ENCODE results near the gene CPD. TPM values are rescaled to one million over a fixed set of nuclear protein-coding genes. Genes with fewer than 3 reads are reported as not detected.
A peak's percentile ranks its signal among the peaks of the same experiment; 100 is the strongest.

Gene CPD
- polyA plus RNA-seq, 1 donor (not counting 4 experiments of a cell fraction or from before 2014, with no cell fraction given): 30.5 TPM

DNA sequence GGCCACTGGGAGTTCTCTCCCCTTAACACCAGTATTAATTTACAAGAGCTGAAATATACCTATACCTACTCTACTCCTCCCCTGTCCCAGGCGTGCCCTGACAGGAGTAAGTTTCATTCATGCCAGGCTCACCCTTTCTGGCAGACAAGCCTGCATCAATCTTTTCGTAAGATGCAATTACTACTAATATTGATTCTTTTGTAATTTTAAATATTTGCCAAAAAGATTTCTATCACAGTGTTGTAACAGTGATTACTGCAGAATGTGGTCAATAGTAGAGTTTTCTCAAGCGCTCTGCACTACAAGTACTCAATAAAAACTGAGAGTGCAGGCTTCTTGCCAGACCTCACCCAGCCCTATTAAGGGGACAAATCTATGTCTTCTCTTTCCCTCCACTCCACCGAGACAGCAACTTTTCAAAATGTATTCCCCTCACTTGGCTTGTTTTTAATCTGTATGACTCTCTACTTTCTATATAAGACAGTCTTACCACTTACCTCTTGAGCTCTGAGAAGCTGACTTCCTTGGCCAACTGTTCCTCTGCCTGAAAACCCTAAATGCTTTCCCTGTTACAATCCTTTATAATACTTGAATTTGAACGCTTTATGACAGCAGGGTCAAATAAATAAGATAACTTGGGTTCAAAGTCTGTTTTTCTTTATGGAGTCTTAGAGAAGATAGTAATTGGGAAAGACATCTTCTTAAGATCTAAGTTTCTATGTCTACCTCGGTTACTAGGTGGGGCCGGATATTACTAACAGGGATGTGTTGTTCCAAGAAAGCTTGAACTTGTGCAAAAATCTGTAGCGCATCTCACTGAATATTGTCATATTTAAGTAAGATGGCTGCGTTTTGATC, 45.0 kb upstream of the CPD start, which contains the start of gene TMIGD1:
Gene TMIGD1 (minus strand): TSS at position 555 of the 858 bp plus-strand sequence. CDS start 1,924 bp downstream, outside the sequence.
- H3K9me3 ChIP-seq (ENCODE audit: control insufficient read depth, low read depth, low read length): no peaks in the 10 kb centered on the region
- H4K20me1 ChIP-seq (ENCODE audit: control insufficient read depth, extremely low read depth, insufficient read depth, low read length): no peaks in the 10 kb centered on the region
- FAIRE-seq (peak; percentile 67), DNase-seq (ENCODE audit: low read depth, low spot score) (no peak)
- no peaks in the 10 kb centered on the region for H3K79me2 ChIP-seq (ENCODE audit: control insufficient read depth, insufficient read depth, low read length)
- H3K4me1 ChIP-seq (ENCODE audit: control insufficient read depth, extremely low read depth, insufficient read depth, low read length): peaks cover 29% of the 10 kb centered on the region
- TF ChIP-seq, protein P1, sequence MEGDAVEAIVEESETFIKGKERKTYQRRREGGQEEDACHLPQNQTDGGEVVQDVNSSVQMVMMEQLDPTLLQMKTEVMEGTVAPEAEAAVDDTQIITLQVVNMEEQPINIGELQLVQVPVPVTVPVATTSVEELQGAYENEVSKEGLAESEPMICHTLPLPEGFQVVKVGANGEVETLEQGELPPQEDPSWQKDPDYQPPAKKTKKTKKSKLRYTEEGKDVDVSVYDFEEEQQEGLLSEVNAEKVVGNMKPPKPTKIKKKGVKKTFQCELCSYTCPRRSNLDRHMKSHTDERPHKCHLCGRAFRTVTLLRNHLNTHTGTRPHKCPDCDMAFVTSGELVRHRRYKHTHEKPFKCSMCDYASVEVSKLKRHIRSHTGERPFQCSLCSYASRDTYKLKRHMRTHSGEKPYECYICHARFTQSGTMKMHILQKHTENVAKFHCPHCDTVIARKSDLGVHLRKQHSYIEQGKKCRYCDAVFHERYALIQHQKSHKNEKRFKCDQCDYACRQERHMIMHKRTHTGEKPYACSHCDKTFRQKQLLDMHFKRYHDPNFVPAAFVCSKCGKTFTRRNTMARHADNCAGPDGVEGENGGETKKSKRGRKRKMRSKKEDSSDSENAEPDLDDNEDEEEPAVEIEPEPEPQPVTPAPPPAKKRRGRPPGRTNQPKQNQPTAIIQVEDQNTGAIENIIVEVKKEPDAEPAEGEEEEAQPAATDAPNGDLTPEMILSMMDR (optimal IDR thresholded peaks at IDR 0.05 in 1 of 3, IDR thresholded peaks at IDR 0.05 in 1 of 3, conservative IDR thresholded peaks at IDR 0.05 in 1 of 3; ENCODE audit: extremely low read depth in 1 of 3, insufficient read depth in 2 of 3, low read length in 3 of 3): no peak
- TF ChIP-seq EZH2 (IDR thresholded peaks at IDR 0.05; ENCODE audit: low read length): no peak
- peak within 1 kb of the TSS; percentile 90 for H3K27ac ChIP-seq (ENCODE audit: control insufficient read depth, insufficient read depth, low read length)
- H3K36me3 ChIP-seq (ENCODE audit: control insufficient read depth in 2 of 2, extremely low read depth in 1 of 2, insufficient read depth in 2 of 2, low read length in 2 of 2): no peaks in the 10 kb centered on the region
- no peaks in the 10 kb centered on the region for H3K9me1 ChIP-seq (ENCODE audit: control insufficient read depth, extremely low read depth, insufficient read depth, low read length)
- H3K4me2 ChIP-seq (ENCODE audit: control insufficient read depth, extremely low read depth, insufficient read depth, low read depth, low read length): peak within 1 kb of the TSS; percentile 76
- peaks cover 6% of the 10 kb centered on the region for H3K27me3 ChIP-seq (ENCODE audit: control insufficient read depth, extremely low read depth, insufficient read depth, low read length)
- H3K9ac ChIP-seq (ENCODE audit: control insufficient read depth, extremely low read depth, insufficient read depth, low read length): peak within 1 kb of the TSS; percentile 60
- H3K4me3 ChIP-seq (ENCODE audit: control insufficient read depth in 2 of 3, extremely low read depth in 1 of 3, insufficient read depth in 2 of 3, low read depth in 1 of 3, low read length in 3 of 3): peak within 1 kb of the TSS in 2 of 3 experiments; percentile 18 to 34
- H2AFZ ChIP-seq (ENCODE audit: control insufficient read depth, low read length): peak within 1 kb of the TSS; percentile 12
- dilution Hi-C loops (cut with MboI; ENCODE audit: extremely low pct_ligation_motif_present, low sequenced_read_pairs): no loop called here

DNA sequence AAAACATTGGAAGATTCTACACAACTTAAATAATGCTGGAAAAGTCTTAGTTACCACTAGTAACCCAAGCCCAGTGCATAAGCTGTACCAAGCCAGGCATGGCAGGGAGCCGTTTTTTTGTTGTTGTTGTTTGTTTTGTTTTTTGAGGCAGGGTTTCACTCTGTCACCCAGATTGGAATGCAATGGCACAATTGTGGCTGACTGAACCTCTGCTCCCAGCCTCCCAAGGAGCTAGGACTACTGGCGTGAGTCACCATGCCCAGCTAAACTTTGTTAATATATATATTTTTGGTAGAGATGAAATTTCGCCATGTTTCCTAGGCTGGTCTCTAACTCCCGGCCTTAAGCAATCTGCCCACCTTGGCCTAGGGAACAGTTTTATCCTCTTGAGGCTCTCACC, 44.3 kb upstream of the CPD start:
- Histone ChIP-seq H3K79me2 (ENCODE audit: control insufficient read depth, insufficient read depth, low read length) (no peaks in the 10 kb centered on the region), H4K20me1 (ENCODE audit: control insufficient read depth, extremely low read depth, insufficient read depth, low read length) (no peaks in the 10 kb centered on the region), H2AFZ (ENCODE audit: control insufficient read depth, low read length) (peak overlapping the region; percentile 12), H3K4me3 (ENCODE audit: control insufficient read depth in 2 of 3, extremely low read depth in 1 of 3, insufficient read depth in 2 of 3, low read depth in 1 of 3, low read length in 3 of 3) (peak overlapping the region in 1 of 3 experiments; percentile 34), H3K27me3 (ENCODE audit: control insufficient read depth, extremely low read depth, insufficient read depth, low read length) (peaks cover 2% of the 10 kb centered on the region), H3K9me1 (ENCODE audit: control insufficient read depth, extremely low read depth, insufficient read depth, low read length) (no peaks in the 10 kb centered on the region), H3K9ac (ENCODE audit: control insufficient read depth, extremely low read depth, insufficient read depth, low read length) (no peak overlapping the region), H3K27ac (ENCODE audit: control insufficient read depth, insufficient read depth, low read length) (peak overlapping the region; percentile 90), H3K36me3 (ENCODE audit: control insufficient read depth in 2 of 2, extremely low read depth in 1 of 2, insufficient read depth in 2 of 2, low read length in 2 of 2) (no peaks in the 10 kb centered on the region), H3K9me3 (ENCODE audit: control insufficient read depth, low read depth, low read length) (no peaks in the 10 kb centered on the region), H3K4me1 (ENCODE audit: control insufficient read depth, extremely low read depth, insufficient read depth, low read length) (peaks cover 29% of the 10 kb centered on the region), H3K4me2 (ENCODE audit: control insufficient read depth, extremely low read depth, insufficient read depth, low read depth, low read length) (peak overlapping the region; percentile 76)
- FAIRE-seq (peak; percentile 29), DNase-seq (ENCODE audit: low read depth, low spot score) (no peak)
- dilution Hi-C loops (cut with MboI; ENCODE audit: extremely low pct_ligation_motif_present, low sequenced_read_pairs): no loop called here
- TF ChIP-seq, protein P1 (optimal IDR thresholded peaks at IDR 0.05 in 1 of 3, IDR thresholded peaks at IDR 0.05 in 1 of 3, conservative IDR thresholded peaks at IDR 0.05 in 1 of 3; ENCODE audit: extremely low read depth in 1 of 3, insufficient read depth in 2 of 3, low read length in 3 of 3): no peak
- no peak for TF ChIP-seq EZH2 (IDR thresholded peaks at IDR 0.05; ENCODE audit: low read length)

Measured in keratinocyte (primary cell).